GM19463 (cell line): ENCODE data around the gene ACKR2.
"Not testable (repeated sequence)": the region's sequence is repeated elsewhere in the genome, so short reads cannot be mapped to it uniquely, and the experiment has no call there.

ENCODE experiments used
- ATAC-seq: cut with Tn5 transposase; IDR thresholded peaks from one replicate; pipeline ENCODE4 v1.9.1; 2021; ENCODE audit warnings: mild to moderate bottlenecking, moderate library complexity; ENCODE audit not compliant: unreplicated experiment

ACKR2 gene

DNA sequence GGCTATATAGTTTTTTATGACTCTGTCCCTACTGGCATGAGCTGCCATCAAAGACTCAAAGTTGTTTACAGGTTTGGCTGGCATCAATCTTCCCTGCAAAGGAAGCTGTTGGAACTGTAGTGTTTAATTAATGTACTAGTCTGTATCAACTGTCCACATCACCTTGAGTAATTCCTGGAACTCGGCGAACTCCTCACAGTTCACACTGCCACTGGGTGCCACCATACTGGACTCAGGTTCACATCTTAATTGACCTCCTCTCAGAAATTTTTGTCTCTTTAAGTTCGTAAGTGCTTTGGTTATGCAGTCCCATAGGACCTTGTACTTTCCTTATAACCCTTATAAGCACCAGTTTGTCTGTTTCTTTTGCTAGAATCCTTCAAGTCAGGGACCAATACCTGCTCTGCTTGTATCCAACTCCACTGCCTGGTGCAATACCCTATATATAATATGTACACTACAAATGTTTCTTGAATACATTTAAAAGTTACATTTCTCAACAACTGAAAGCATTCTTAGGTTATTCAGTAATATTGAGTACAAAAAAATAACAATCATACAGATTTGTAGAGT lies 8.1 kb upstream of the ACKR2 start:
- no peak for ATAC-seq

- no peak for ATAC-seq
These were observed 7.5 kb upstream of the ACKR2 start for GRCh38 chr3:42801784-42802183.

GRCh38 chr3:42802876-42803413 lies 6.3 kb upstream of the ACKR2 start:
- no peak for ATAC-seq

- peak; percentile 10 for ATAC-seq
These were observed 5.7 kb upstream of the ACKR2 start for GRCh38 chr3:42803414-42804105.

DNA sequence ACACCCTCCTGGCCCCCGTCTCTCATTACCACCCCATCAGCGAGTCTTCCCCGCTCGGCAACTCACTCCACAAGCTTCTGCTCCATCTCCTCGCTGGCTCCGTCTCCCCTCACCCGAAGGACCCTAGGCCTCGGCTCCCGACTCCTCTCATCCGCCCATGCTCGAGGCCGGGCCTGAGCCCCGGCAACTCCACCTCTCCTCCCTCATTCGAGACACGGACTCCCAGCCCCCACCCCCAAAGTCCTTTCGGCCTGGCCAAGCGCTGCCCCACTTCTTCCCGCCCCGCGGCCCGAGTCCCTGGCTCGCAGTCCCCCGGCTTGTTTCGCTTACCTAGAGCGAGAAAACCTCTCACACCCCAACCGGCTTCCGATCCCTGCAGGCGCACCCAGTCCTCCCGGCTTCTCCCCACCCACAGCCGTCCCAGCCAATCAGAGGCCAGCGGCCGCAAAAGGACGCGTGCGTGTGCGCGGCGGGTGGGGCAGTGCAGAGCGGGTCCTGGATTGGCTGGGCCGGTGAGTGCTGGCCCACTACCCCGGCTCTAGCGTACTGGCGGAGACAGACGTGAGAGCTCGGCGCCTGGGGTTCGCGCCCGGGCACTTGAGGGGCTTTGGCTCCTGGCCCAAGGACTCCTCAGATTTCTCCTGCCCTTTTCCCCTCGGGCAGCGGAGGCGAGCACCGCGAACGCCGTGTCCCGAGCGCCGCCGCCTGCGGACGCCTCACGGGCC lies 5.0 kb upstream of the ACKR2 start, which contains the start of gene HIGD1A:
HIGD1A (minus strand) TSS at position 385 of the 725 bp plus-strand sequence. CDS start 10,237 bp downstream, outside the sequence.
- peak; percentile 100 for ATAC-seq

DNA sequence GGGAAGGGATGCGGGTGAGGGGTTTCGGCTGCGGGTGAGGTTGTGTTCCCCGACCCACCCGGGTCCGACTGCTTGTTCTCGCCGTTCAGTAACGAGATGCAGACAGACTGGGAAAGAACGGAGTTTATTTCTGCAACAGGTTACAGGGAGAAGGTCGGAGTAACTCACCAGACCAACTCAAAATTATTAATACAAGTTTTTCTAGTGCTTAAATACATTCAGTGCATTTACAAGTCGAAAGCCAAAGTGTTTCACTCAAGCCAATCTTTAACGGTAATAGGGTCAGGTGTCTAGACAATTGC lies 4.5 kb upstream of the ACKR2 start:
- peak; percentile 7 for ATAC-seq

- ATAC-seq = no peak
These were observed 4.0 kb upstream of the ACKR2 start for GRCh38 chr3:42805141-42805821.

DNA sequence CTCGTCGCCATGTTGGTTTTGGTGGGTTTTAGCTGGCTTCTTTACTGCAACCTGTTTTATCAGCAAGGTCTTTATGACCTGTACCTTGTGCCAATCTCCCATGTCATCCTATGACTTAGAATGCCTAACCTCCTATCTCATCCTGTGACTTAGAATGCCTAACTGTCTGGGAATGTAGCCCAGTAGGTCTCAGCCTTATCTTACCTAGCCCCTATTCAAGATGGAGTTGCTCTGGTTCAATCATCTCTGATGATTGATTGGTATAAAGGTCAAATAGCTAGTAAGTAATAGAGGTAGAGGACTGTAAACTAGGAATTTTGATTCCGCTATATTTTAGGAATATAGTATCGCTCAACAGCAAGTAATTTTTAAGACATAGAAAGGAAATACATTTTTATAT lies 1.3 kb upstream of the ACKR2 start:
- ATAC-seq = no peak

DNA sequence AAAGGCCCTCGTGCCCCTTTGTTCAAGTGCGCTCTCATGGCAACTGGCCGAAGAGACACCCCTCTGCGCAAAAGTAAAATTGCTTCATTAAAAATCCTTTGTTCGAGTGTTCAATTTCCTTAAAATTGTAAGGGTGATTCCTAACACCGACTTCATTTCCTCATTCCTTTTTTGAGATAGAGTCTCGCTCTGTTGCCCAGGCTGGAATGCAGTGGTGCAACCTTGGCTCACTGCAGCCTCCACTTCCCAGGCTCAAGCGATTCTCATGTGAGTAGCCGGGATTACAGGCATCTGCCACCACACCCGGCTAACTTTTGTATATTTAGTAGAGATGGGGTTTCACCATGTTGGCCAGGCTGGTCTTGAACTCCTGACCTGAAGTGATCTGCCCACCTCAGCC lies 1.5 kb downstream of the ACKR2 start:
- ATAC-seq = not testable (repeated sequence)

- not testable (repeated sequence) for ATAC-seq
These were observed 2.1 kb downstream of the ACKR2 start for GRCh38 chr3:42811118-42811883.

DNA sequence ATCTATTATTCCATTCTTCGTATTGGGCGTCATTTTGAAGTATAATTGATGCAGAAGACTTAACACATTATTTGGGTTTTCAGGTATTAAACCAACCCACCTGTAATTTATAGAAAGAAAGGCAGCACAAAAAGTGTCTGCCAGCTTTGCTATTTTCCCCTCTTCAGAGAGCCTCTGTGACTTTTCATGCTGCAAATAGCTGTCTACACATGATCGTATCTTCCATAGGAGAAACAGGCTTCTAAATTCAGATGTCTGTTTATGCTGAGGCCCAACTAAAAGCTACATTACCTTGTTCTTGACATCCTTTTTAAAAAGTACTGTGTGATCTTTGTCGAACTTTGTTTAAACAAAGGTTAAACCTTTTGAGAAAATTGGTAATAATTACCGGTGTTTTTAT lies 5.0 kb downstream of the ACKR2 start:
- ATAC-seq = no peak

GRCh38 chr3:42814914-42815507 lies 5.8 kb downstream of the ACKR2 start:
- no peak for ATAC-seq

DNA sequence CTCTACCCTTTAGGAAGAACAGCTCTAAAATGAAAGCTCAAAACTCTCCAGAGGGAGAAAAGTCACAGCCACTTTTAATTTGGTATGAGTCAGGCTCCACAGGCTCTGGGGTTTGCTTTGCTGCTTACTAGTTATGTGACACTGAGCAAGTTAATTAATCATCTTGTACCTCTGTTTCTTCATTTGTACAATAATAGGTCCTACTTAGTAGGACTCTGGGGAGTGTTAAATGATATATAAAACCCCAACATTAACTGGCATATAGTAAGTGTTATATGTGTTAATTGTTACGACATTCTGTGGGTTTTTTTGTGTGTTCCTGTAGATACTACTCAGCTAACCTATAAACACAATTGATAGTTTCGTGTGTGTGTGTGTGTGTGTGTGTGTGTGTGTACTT lies 6.6 kb downstream of the ACKR2 start:
- no peak for ATAC-seq

DNA sequence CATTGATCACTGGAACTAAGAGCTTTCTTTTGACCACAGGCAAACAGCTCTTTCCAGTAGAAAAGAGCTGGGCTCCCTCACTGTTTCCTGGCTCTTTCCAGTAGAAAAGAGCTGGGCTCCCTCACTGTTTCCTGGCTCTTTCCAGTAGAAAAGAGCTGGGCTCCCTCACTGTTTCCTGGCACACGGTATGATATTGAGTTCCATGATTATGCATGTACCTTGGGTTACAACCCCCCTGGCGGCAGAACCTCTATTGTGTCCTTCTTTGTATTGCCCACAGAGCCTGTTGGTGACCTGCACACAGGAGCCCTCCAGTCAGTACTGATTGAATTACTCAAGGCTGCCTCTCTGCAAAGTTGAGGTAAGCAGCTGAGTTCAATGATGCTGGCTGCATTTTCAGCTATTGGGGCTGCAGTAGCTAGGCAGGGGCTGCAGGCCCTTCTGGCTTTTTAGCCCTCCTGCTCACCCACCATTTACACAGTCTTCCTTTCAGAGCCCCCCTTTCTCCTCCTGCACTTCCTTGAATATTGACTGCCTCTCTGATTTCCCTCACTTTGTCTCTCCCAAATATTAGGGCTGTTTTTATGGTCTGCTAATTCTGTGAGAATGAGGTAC lies 10.2 kb downstream of the ACKR2 start:
- ATAC-seq = no peak

GRCh38 chr3:42820746-42821051 lies 11.5 kb downstream of the ACKR2 start:
- ATAC-seq = no peak

- no peak for ATAC-seq
These were observed 13.6 kb downstream of the ACKR2 start for GRCh38 chr3:42822828-42823227.

DNA sequence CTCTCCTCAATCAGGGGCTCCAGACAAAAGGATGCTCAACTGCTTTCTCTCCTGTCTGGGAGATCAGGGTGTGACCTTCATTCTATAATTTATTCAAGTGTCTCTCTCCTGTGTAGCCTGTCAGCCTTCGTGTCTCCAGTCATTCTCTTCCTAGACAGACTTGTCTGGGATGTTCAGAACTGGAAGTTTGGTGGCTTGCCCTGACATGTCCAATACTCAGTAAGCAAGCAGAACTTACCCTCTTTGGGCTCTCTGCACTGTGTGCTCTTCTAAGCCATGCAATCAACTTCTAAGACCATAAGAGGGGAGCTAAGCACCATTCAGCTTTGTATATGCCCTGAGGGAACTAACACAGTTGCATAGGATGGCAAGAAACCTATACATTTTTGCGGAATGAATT lies 14.1 kb downstream of the ACKR2 start:
- no peak for ATAC-seq

DNA sequence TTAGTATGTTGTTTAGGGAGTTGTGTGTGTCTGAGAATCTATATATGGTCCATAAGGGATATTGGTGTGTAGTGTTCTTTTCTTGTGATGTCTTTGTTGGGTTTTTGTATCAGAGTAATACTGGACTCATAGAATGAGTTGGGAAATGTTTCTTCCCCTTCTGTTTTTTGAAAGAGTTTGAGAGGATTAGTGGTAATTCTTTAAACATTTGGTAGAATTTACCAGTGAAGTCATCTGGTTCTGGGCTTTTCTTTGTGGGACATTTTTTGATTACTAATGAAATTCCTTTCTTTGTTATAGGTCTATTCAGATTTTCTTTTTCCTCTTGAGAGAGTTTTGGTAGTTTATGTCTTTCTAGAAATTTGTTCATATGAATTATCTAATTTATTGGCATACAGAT lies 16.9 kb downstream of the ACKR2 start:
- no peak for ATAC-seq

- ATAC-seq = no peak
These were observed 17.8 kb downstream of the ACKR2 start for GRCh38 chr3:42827023-42827422.

- ATAC-seq = no peak
These were observed 18.4 kb downstream of the ACKR2 start for GRCh38 chr3:42827654-42828053.
